ENCODE measurements around the gene MLLT11.

MLLT11 gene

GRCh38 chr1:151060007-151060656 lies at the start of gene MLLT11:
MLLT11 (plus strand) TSS chr1:151060397; CDS start chr1:151067225, 6,828 bp downstream.
- TF ChIP-seq CTCF (IDR thresholded peaks at IDR 0.05; ENCODE audit: low read depth, low read length), result no peak
- peak within 1 kb of the TSS; percentile 71 for H3K4me3 ChIP-seq (ENCODE audit: low read depth, low read length)

- no peak for TF ChIP-seq CTCF (IDR thresholded peaks at IDR 0.05; ENCODE audit: low read depth, low read length)
- H3K4me3 ChIP-seq (ENCODE audit: low read depth, low read length), result no peak overlapping the region
Measured at GRCh38 chr1:151011154-151011850, 48.9 kb upstream of the MLLT11 start.

DNA sequence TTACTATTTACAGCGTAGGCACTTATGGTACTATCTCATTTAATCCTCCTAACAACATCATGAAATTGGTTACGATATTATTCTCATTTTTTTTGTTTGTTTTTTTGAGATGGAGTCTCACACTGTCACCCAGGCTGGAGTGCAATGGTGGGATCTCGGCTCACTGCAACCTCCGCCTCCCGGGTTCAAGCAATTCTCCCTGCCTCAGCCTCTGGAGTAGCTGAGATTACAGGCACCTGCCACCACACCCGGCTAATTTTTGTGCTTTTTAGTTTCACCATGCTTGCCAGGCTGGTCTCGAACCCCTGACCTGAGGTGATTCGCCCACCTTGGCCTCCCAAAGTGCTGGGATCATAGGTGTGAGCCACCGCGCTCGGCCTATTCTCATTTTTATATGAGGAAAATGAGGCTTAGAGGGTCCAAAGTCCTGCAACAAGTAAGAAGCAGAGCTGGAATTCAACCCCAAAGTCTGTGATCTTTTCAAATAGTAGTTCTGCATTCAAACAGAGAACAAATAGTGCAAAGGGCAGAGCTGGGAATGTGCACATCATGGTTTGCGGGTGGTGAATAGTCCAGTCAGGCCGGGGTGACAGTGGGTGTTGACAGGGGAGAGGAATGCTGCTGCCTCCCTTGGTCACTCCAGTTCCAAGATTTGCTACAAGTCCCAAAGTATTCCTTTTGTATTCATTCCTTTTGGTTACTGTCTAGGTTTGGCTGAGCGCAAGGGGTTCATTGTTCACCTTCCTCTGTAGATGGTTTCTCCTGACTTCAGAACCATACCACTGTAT lies 47.3 kb upstream of the MLLT11 start:
- H3K4me3 ChIP-seq (ENCODE audit: low read depth, low read length), result no peak overlapping the region
- TF ChIP-seq CTCF (IDR thresholded peaks at IDR 0.05; ENCODE audit: low read depth, low read length), result no peak

DNA sequence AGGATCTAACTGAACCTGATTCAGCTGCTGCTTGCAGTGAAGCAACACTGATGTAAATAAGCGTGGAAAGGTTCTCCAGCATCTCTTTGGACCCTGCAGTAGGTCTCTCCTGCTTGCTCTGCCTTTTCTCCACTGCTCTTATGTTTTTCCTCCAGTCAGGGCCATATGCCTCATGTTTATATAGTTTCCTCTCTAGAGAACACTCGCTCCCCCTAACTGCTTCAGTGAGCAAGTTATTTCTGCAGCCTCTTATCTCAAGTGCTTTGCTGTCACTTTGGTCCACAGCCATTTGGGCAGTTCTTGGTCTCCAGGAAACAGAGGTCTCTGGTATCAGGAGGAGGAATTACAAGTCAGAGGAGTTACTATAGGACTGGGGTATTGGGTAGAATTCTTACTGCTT lies 46.7 kb upstream of the MLLT11 start:
- no peak for TF ChIP-seq CTCF (IDR thresholded peaks at IDR 0.05; ENCODE audit: low read depth, low read length)
- no peak overlapping the region for H3K4me3 ChIP-seq (ENCODE audit: low read depth, low read length)

DNA sequence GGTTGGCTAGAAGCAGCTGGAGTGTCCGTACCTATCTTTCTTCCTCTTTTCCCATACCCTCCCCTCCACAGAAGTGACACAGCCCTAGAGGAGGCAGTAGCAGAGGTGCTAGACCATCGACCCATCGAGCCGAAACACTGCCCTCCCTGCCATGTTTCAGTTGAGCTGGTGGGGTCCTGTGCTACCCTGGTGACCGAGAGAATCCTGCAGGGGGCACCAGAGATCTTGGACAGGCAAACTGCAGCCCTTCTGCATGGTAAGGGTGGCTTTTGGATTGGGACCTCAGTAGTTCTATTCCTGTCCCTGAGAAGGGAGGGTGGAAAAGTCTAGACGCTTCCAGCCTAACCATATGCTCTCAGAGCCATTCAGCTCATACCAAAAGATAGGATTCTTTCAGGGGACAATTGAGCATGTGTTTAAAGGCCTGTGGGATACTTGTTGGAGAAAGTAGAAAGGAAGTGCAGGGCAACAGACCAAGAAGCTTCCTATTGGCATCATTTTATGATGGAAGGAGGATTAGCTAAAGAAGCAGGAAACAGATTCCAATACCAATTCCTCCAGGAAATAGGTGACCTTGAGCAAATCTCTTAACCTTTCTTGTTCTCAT lies 35.6 kb upstream of the MLLT11 start:
- peak; percentile 88 for TF ChIP-seq CTCF (IDR thresholded peaks at IDR 0.05; ENCODE audit: low read depth, low read length)
- H3K4me3 ChIP-seq (ENCODE audit: low read depth, low read length), result no peak overlapping the region

DNA sequence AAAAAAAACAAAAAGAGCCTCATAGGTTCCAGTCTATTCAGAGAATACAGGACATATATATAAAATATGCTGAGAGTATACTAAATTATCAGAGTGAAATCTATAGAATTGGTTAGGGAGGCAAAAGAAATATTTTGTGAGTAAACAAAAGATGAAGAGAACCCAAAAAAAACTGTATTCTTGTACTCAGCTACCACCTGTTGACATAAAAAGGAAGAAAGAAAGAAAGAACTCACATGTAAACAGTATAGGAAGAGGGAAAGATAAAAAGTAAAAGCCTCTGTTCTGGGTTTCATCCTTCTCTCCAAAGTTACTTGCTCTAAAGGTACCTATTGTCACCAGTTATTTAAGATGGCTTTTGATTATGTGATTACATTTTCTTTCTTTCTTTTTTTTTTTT lies 33.7 kb upstream of the MLLT11 start:
- H3K4me3 ChIP-seq (ENCODE audit: low read depth, low read length), result no peak overlapping the region
- no peak for TF ChIP-seq CTCF (IDR thresholded peaks at IDR 0.05; ENCODE audit: low read depth, low read length)

Measured in WI38 (cell line).